Activated naive CD4-positive, alpha-beta T cell treated with anti-CD3 and anti-CD28 coated beads, Interleukin-2, amount 10 ng/mL, durations not matched to agents 7 days and 5 days (primary cell): ENCODE data around the gene TUBB.

Source experiments
- CTCF ChIA-PET: fragments of 350-600 bp; sonication (Branson Sonifier 250); formaldehyde crosslinking; loops from one replicate; lab custom pipeline; 2021; ENCODE audit warnings: antibody characterized with exemption; lab: Charles Lee
- DNase-seq: peaks from one replicate; pipeline ENCODE4 v3.0.0-alpha.2; 2020
- H3K27ac Mint-ChIP-seq: one replicate; pipeline ENCODE4 v1.8.0; 2021; ENCODE audit warnings: mild to moderate bottlenecking, moderate library complexity, mixed read lengths
- H3K27me3 Mint-ChIP-seq: one replicate; pipeline ENCODE4 v1.8.0; 2021; ENCODE audit warnings: mild to moderate bottlenecking, mixed read lengths
- H3K36me3 Mint-ChIP-seq: one replicate; pipeline ENCODE4 v1.8.0; 2021; ENCODE audit warnings: mixed read lengths
- H3K4me1 Mint-ChIP-seq: one replicate; pipeline ENCODE4 v1.8.0; 2021; ENCODE audit warnings: mixed read lengths
- H3K4me3 Mint-ChIP-seq: one replicate; pipeline ENCODE4 v1.8.0; 2021; ENCODE audit warnings: mild to moderate bottlenecking, moderate library complexity, mixed read lengths
- H3K9me3 Mint-ChIP-seq: one replicate; pipeline ENCODE4 v1.8.0; 2021; ENCODE audit warnings: mixed read lengths

The TUBB gene

DNA sequence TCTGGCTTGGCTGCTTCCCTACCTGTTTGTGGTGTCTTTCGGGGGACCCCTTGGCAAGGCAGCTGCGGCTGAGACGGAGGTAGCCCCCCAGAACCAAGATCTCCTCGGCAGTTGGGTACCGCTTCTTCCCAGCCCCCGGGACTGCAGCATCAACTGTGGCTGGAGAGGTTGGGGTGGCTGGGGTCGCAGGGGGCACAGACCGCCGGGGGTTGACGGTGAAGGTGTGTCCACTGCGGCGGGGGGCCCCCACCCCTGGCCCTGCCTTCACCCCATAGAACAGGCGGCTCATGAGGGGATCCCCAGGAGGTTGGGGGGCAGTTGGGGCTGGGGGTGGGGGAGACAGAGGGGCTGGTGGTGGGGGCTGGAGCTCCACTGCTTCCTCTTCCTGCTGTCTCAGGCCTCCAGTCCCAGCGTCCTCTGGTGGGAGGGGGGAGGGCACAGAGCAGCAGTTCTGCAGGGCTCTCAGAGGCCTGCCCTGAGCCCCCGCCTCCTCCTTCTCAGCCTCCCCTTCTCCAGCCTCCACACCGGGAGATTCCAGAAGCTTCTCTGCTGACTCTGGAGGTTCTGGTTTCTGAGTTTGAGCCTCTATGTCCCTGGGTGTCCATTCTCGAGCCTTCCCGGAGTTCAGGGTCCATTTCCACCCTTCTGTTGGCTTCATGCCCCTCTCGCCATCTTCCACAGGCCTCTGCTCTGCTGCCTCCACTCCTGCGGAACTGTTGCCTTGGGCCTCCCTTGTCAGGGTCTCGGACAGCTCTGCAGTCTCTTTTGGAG lies 35.6 kb upstream of the TUBB start:
- peaks cover 34% of the 10 kb centered on the region for H3K4me1 Mint-ChIP-seq
- CTCF ChIA-PET = interaction anchor here (1.1 to 13.1 kb wide), 5 partner anchors 12 to 69 kb away, joined by 3 to 285 read pairs (median 6); partner anchors contain the start of genes DHX16, MDC1 and TUBB
- H3K9me3 Mint-ChIP-seq = no peaks in the 10 kb centered on the region
- peak overlapping the region; percentile 98 for H3K27ac Mint-ChIP-seq
- peaks cover 73% of the 10 kb centered on the region for H3K36me3 Mint-ChIP-seq
- peak overlapping the region; percentile 99 for H3K4me3 Mint-ChIP-seq
- H3K27me3 Mint-ChIP-seq = no peaks in the 10 kb centered on the region
- peak; percentile 79 for DNase-seq

DNA sequence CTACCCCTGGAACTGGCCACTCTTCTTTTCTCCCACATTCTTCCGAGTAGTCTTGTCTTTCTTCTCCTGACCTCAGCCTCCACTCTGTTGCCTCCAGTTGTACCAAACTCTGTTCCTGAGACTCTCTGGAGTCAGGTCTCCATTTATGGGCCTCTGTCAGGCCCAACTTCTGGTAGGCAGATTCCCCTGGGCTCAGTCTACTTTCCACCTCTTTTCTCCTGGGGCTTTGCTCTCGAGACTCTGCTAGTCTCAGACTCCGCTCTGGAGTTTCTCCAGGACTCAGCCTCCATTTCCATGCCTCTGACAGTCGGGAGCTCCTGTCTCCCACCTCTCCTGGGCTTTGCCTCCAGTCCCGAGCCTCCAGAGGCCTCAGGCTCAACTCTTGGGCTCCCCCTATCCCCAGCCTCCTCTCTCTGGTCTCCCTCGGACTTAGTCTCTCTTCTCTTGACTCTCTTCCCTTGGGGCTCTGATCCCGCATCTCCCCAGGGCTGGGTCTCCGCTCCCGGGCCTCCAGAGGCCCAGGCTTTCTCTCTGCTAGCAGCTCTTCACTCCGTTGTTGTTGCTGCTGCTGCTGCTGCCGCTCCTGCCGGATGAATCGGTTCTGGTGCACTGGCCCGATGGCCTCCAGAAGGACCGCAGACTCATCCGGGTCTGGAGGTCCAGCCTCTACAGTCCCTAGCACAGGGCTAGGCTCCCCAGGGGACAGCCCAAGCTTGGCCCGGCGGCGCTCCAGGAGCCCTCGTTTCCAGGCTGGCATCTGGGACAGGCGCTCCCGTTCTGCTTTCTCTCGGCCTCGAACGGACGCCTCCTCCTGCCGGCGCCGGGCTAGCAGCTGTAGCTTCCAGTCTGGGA lies 34.8 kb upstream of the TUBB start:
- H3K9me3 Mint-ChIP-seq = no peaks in the 10 kb centered on the region
- peak; percentile 50 for DNase-seq
- peaks cover 67% of the 10 kb centered on the region for H3K36me3 Mint-ChIP-seq
- peaks cover 36% of the 10 kb centered on the region for H3K4me1 Mint-ChIP-seq
- H3K4me3 Mint-ChIP-seq = peak overlapping the region; percentile 99
- peak overlapping the region; percentile 90 for H3K27ac Mint-ChIP-seq
- no peaks in the 10 kb centered on the region for H3K27me3 Mint-ChIP-seq
- CTCF ChIA-PET = interaction anchor here (1.1 to 13.1 kb wide), 5 partner anchors 13 to 70 kb away, joined by 3 to 285 read pairs (median 6); partner anchors contain the start of genes DHX16, MDC1 and TUBB

DNA sequence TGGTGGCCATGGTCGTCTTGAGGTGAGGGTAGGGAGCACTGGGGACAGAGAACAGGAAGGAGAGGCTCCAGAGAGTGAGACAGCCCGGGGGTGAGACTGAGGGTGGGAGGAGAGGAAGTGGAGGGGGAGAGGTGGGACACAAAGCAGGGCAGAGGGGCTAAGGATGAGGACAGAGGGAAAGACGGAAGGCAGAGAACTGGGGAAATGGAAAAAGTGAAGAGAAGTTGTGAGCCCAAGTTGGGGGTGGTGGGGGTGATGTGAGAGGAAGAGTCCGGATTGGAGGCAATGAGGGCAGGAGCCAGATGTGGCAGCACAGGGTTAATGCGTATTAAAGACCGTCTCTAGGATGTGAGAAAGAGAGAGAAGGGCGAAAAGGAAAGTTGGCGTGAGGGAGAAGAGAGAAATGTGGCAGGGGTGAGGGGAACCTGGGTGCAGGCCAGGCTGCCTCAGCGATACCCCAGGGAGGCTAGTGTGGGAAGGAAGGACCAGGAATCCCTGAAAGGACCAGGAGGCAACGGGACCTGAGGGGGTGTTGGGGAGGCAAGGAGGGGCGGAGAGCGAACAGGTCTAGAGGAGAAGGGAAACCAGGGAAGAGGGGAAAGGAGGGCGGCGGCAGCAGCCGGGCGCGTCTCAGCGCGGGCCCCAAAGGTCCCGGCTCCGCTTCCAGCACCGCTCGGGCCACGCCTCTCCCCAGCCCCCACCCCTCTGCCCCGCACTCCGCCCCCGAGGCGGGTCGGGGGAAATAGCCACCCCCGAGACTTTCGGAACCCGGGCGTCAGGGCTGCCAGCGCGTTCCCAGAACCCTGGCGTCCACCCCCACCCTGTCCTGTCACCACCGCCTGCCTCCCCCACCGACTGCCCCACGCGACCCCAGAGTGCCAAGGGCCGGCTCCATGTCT lies 33.9 kb upstream of the TUBB start, which contains the start of gene PPP1R18:
Gene PPP1R18, minus strand, starts transcription at position 637 of the 899 bp plus-strand sequence. Its CDS starts 627 bp downstream, at position 10.
- H3K4me1 Mint-ChIP-seq = peaks cover 37% of the 10 kb centered on the region
- H3K27me3 Mint-ChIP-seq = no peaks in the 10 kb centered on the region

DNA sequence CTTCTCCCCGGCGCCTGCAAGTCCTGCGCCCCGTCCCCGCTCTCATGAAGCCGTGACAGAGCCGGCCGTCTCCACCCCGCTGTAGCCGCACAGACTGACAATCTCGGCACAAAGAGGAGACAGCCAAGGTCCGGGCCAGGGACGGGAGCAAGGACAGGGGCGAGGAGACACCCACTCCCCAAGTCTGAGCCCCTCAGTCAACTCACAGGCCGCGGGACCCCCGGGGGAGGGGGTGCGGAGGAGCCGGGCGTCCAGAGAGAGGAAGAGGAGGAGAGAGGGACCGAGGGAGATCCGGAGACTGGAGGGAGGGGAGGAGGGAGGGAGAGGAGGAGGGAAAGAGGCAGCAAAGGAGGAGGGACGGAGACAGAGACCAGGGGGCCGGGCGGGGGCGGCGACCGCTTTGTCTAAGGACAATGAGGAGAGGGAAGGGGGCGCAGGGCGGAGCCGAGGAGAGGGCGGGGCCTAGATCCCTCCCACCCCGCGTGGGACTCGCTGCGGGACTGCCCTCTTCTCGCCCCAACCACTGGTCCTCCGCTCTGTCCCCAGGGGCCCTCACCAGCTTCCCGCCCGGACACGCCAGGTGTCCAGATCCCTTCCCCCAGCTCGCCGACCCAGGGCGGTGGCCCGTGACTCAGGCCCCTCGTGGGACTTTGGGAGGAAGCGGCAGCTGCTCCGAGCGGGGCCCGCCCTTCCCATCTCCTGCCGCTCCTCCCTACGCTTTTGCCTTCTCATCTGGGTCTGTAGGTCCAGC lies 33.1 kb upstream of the TUBB start:
- no peaks in the 10 kb centered on the region for H3K9me3 Mint-ChIP-seq
- peaks cover 43% of the 10 kb centered on the region for H3K4me1 Mint-ChIP-seq
- CTCF ChIA-PET = interaction anchor here (0.9 to 2.8 kb wide), 3 partner anchors 8 to 33 kb away, joined by 4 to 11 read pairs (median 8); partner anchors contain the start of gene TUBB
- H3K27me3 Mint-ChIP-seq = no peaks in the 10 kb centered on the region
- DNase-seq = peak; percentile 93
- peaks cover 51% of the 10 kb centered on the region for H3K36me3 Mint-ChIP-seq
- H3K27ac Mint-ChIP-seq = peak overlapping the region; percentile 90
- peak overlapping the region; percentile 99 for H3K4me3 Mint-ChIP-seq

More for the DNA sequence above, 33.9 kb upstream of the TUBB start, which contains the start of gene PPP1R18:
- H3K27ac Mint-ChIP-seq = peak within 1 kb of the TSS; percentile 90
- no peaks in the 10 kb centered on the region for H3K9me3 Mint-ChIP-seq
- H3K36me3 Mint-ChIP-seq = peaks cover 59% of the 10 kb centered on the region
- peak within 1 kb of the TSS; percentile 99 for H3K4me3 Mint-ChIP-seq
- CTCF ChIA-PET = interaction anchor here (1.8 to 13.1 kb wide), 3 partner anchors 35 to 71 kb away, joined by 6 to 285 read pairs (median 8); partner anchors contain the start of genes MDC1 and TUBB
- peak; percentile 91 for DNase-seq

DNA sequence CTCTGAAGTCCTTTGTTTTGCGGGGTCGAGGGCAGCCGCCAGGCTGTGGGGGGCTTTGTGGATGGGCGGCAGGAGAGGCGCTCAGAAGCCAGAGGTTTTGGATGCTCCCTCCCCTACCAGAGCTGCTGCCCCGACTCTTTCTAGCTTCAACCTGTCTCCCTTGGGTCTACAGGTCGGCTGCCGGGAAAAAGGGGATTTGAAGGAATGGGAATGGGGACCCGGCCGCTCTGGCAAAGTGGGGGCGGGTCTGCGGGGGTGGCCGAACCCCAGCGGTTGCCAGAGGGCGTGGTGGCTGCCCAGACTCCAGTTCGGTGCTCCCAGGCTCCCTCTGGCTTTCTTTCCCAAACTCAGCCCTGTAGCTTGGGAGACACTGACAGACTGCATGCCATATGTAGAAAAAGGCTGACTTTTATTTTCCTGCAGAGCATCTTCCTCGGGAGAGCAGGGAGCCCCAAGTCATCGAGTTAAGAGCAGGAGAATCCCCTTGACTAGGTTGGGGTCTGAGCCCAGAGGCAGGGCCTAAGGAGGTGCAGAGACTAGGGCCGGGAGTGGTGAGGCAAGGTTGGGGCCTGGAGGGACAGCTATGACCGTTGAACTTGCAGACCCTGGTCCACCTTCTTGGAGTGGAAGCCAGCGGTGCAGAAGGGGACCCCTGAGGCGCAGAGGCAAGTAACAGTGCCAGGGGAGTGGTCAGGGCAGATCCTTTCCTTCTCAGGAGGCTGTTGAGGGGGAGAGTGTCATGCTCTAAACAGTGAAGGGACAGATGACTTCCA lies 32.3 kb upstream of the TUBB start:
- Mint-ChIP-seq H3K36me3 (peaks cover 45% of the 10 kb centered on the region), H3K4me1 (peaks cover 45% of the 10 kb centered on the region)
- no peak for DNase-seq

DNA sequence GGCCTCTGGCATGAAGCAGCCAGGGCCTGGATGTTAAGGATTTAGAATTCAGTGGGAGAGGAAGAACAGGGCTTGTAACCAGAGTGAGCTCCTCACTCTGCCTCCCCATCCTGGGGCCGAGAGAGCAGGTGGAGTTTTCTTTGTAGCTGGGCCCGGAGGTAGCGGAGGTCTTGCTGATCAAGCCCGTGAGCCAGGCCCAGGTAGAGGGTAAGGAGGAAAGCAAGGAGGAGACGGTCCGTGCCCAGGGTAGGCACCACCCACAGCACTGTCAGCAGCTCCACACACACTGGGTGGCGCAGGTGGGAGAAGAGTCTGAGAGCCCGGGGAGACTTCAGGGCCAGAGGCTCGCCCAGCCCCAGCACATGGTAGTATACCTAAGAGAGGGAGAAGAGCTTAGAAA lies 31.6 kb upstream of the TUBB start:
- no peaks in the 10 kb centered on the region for H3K27me3 Mint-ChIP-seq
- no peak for DNase-seq
- H3K27ac Mint-ChIP-seq = peak overlapping the region; percentile 90
- no peaks in the 10 kb centered on the region for H3K9me3 Mint-ChIP-seq
- H3K4me3 Mint-ChIP-seq = peak overlapping the region; percentile 99
- peaks cover 37% of the 10 kb centered on the region for H3K36me3 Mint-ChIP-seq
- H3K4me1 Mint-ChIP-seq = peaks cover 45% of the 10 kb centered on the region
- CTCF ChIA-PET = interaction anchor here (0.6 to 2.8 kb wide), 6 partner anchors 8 to 38 kb away, joined by 3 to 11 read pairs (median 6); partner anchors contain the start of genes DHX16 and TUBB

More for the DNA sequence above, 32.3 kb upstream of the TUBB start:
- H3K9me3 Mint-ChIP-seq = no peaks in the 10 kb centered on the region
- peak overlapping the region; percentile 99 for H3K4me3 Mint-ChIP-seq
- no peaks in the 10 kb centered on the region for H3K27me3 Mint-ChIP-seq
- H3K27ac Mint-ChIP-seq = peak overlapping the region; percentile 90
- CTCF ChIA-PET = interaction anchor here (0.9 to 2.8 kb wide), 5 partner anchors 9 to 35 kb away, joined by 4 to 11 read pairs (median 8); partner anchors contain the start of genes DHX16 and TUBB

DNA sequence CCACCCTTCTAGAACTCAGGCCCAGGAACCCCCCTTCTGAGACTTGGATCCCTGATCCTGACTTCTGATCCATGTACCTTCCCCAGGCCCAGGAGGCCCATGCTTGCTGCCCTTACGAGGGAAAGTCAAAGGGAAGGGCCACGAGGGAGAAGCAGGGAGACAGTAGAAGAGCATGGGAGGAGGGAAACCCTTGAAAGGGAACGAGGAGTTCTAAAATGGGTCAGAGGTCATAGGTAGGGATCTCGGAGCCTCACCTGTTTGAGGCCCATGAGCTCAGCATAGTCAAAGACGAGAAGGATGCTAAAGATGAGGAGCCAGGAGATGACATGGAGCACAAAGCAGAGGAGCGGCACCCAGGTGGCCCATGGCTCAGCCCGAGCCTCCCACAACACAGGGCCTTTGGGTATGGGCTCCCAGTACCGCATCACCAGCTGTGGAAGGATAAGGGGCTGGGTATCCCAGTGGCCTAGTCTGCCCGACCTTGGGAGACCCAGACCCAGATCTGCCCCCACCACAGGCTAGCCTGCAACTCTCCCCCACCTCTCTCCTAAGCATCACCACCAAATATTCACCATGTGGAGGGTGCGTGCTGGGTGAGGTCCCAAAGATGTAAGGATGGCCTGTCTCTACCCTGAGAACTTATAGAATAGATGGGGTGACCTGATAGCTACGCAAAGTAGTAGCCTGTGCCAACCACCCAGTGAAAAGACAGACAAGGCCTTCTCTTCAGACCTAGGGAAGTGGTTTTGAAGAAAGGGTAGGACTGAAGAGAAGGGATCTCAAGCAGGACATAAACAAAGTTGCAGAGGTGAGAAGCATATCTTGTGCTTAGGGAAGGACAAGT lies 30.9 kb upstream of the TUBB start:
- Mint-ChIP-seq H3K4me1 (peaks cover 45% of the 10 kb centered on the region), H3K27ac (peak overlapping the region; percentile 90), H3K36me3 (peaks cover 31% of the 10 kb centered on the region), H3K9me3 (no peaks in the 10 kb centered on the region), H3K27me3 (no peaks in the 10 kb centered on the region), H3K4me3 (peak overlapping the region; percentile 99)
- DNase-seq = no peak
- CTCF ChIA-PET = interaction anchor here (0.6 to 2.8 kb wide), 7 partner anchors 8 to 42 kb away, joined by 3 to 11 read pairs (median 5); partner anchors contain the start of genes DHX16 and TUBB

DNA sequence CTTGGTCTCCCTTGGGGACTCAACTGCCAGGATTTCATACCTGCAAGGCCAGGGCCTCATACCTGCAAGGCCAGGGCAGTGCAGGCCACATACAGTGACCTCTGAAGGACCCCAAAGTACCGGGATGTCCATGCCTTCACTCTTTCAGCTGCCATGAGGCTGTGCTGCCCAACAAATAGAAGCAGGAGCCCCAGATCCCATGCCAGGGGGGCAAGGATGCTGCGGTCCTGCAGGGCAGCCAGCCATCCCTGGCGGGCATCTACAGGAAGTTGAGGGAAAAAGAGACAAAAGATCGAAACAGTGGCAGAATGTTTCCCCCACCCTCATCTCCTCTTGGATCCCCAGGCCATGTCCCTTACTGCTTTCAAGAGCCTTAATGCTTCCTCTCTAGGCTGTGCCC lies 30.2 kb upstream of the TUBB start:
- Mint-ChIP-seq H3K4me3 (peak overlapping the region; percentile 99), H3K9me3 (no peaks in the 10 kb centered on the region), H3K27me3 (no peaks in the 10 kb centered on the region), H3K27ac (peak overlapping the region; percentile 85), H3K4me1 (peaks cover 45% of the 10 kb centered on the region), H3K36me3 (peaks cover 26% of the 10 kb centered on the region)
- no peak for DNase-seq
- CTCF ChIA-PET = interaction anchor here (1.0 to 1.9 kb wide), 3 partner anchors 11 to 41 kb away, joined by 4 to 8 read pairs (median 5); no protein-coding TSS in a partner anchor

DNA sequence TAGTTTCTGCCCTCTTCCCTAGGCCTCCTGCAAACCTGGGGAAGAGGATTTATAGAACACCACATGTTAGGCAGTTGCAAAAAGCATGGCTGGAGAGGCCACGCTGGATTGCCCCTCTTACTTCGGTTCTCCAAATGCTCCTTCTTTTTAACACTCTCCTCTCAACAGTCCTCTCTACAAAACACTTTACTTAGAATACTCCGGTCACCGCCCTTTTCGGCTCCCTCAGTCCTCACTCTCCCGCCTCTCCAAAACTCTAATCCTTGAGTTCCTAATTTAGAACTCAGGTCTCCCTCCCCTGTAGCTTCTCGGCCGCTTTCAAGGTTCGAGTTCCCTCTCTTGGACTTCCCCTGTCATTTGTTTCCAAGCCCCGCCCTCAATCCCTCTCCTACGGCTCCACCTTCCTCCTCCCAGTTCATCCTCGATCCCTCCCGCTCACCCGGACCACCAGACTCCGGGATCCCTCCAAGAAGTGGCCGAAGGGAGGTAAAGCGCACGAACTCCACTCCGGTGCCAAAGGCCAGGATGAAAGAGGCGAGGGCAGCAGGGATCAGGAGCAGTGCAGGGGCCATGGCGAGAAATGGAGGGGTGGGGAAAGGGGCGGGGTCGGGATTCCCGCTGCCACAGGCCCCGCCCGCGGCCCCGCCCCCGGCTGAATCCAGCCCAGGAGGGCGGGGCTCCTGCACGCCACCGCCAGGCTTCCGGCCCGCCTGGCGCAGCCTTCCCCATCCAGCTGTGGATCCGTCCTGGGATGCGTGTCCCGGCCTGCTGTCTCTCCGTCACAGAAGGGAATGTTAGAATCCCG lies 29.5 kb upstream of the TUBB start, which contains the start of gene NRM:
Gene NRM, minus strand, starts transcription at position 582 of the 805 bp plus-strand sequence. Its CDS starts 10 bp downstream, at position 572.
- peak; percentile 80 for DNase-seq
- peak within 1 kb of the TSS; percentile 99 for H3K4me3 Mint-ChIP-seq
- H3K4me1 Mint-ChIP-seq = peaks cover 45% of the 10 kb centered on the region
- peaks cover 20% of the 10 kb centered on the region for H3K36me3 Mint-ChIP-seq
- H3K9me3 Mint-ChIP-seq = no peaks in the 10 kb centered on the region
- CTCF ChIA-PET = interaction anchor here (1.0 to 1.9 kb wide), 3 partner anchors 11 to 41 kb away, joined by 4 to 5 read pairs (median 5); no protein-coding TSS in a partner anchor
- H3K27ac Mint-ChIP-seq = peak within 1 kb of the TSS; percentile 85
- no peaks in the 10 kb centered on the region for H3K27me3 Mint-ChIP-seq

DNA sequence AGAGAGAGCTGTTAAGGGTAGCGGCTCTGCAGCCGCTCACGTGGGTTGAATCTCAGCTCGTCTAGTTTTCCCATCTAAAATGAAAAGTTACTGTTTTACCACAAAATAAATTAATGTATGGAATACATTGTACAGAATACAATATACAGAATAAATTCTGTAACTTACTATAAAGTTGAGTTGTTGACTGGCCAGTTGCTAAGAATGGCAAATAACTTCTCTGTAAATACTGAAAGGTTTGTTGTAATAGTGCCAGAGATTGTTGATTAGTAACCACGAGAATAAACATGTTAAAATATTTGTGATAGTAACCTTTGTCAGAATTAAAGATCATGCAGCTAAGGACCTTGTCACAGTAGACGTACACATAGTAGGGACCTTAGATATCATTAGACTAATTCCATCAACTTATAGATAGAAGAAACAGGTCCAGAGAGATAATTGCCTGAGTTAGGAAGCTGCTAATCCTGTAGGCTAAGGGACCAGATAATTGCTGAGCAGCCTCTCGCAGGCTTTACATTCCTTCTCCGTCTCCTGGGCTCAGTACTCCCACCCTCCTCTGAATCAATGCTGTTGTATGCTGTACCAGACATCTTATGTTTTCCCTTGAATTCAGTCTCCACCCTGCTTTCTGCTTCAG lies 28.8 kb upstream of the TUBB start:
- no peak for DNase-seq
- no peak overlapping the region for H3K27ac Mint-ChIP-seq
- no peaks in the 10 kb centered on the region for H3K27me3 Mint-ChIP-seq
- no peaks in the 10 kb centered on the region for H3K9me3 Mint-ChIP-seq
- H3K4me1 Mint-ChIP-seq = peaks cover 45% of the 10 kb centered on the region
- H3K4me3 Mint-ChIP-seq = peak overlapping the region; percentile 99
- CTCF ChIA-PET = interaction anchor here (1.6 to 1.9 kb wide), 2 partner anchors 12 to 31 kb away, joined by 3 to 5 read pairs; no protein-coding TSS in a partner anchor
- H3K36me3 Mint-ChIP-seq = peaks cover 14% of the 10 kb centered on the region
